ENCODE measurements around the gene WNT5A. TPM values are rescaled to one million over a fixed set of nuclear protein-coding genes. Genes with fewer than 3 reads are reported as not detected.

Gene WNT5A
- total RNA-seq, 2 experiments from 2014 or later, result not detected

GRCh38 chr3:55476515-55476914 is 10.6 kb downstream of the WNT5A start:
- no peak for DNase-seq
- ATAC-seq, result no peak
- no peaks in the 10 kb centered on the region for H3K4me1 Mint-ChIP-seq
- no peak overlapping the region for H3K27ac Mint-ChIP-seq
- ChIA-PET CTCF (interaction anchor here (0.6 kb wide), 1 partner anchor 18 kb away, joined by 3 read pairs; no protein-coding TSS in a partner anchor), POLR2A (no interaction called here)
- intact Hi-C loops (cut with DNase I, micrococcal nuclease), result no loop called here
- peaks cover 30% of the 10 kb centered on the region for H3K27me3 Mint-ChIP-seq
- no peaks in the 10 kb centered on the region for H3K9me3 Mint-ChIP-seq (ENCODE audit: low read depth)
- H3K36me3 Mint-ChIP-seq (ENCODE audit: low read depth), result no peaks in the 10 kb centered on the region
- no peak overlapping the region for H3K4me3 Mint-ChIP-seq

- intact Hi-C loops (cut with DNase I, micrococcal nuclease), result no loop called here
- Mint-ChIP-seq H3K36me3 (ENCODE audit: low read depth) (no peaks in the 10 kb centered on the region), H3K4me1 (no peaks in the 10 kb centered on the region)
Measured at GRCh38 chr3:55474213-55474632, 12.9 kb downstream of the WNT5A start.

GRCh38 chr3:55473788-55474187 is 13.3 kb downstream of the WNT5A start:
- DNase-seq (no peak), ATAC-seq (no peak)
- CTCF ChIA-PET, result no interaction called here
- intact Hi-C loops (cut with DNase I, micrococcal nuclease), result no loop called here
- H3K4me1 Mint-ChIP-seq, result no peaks in the 10 kb centered on the region
- no peak overlapping the region for H3K4me3 Mint-ChIP-seq
- H3K36me3 Mint-ChIP-seq (ENCODE audit: low read depth), result no peaks in the 10 kb centered on the region
- H3K27ac Mint-ChIP-seq, result no peak overlapping the region
- POLR2A ChIA-PET, result interaction anchor here (0.6 kb wide), 1 partner anchor 286 kb away, joined by 3 read pairs; no protein-coding TSS in a partner anchor
- peaks cover 15% of the 10 kb centered on the region for H3K27me3 Mint-ChIP-seq
- no peaks in the 10 kb centered on the region for H3K9me3 Mint-ChIP-seq (ENCODE audit: low read depth)

More at GRCh38 chr3:55474213-55474632, 12.9 kb downstream of the WNT5A start:
- Mint-ChIP-seq H3K27ac (no peak overlapping the region), H3K9me3 (ENCODE audit: low read depth) (no peaks in the 10 kb centered on the region), H3K27me3 (peaks cover 16% of the 10 kb centered on the region), H3K4me3 (no peak overlapping the region)
- ChIA-PET CTCF (no interaction called here), POLR2A (no interaction called here)
- DNase-seq, result no peak
- no peak for ATAC-seq

- no peaks in the 10 kb centered on the region for H3K9me3 Mint-ChIP-seq (ENCODE audit: low read depth)
- ATAC-seq (no peak), DNase-seq (no peak)
- no peak overlapping the region for H3K4me3 Mint-ChIP-seq
- CTCF ChIA-PET, result no interaction called here
- H3K4me1 Mint-ChIP-seq, result no peaks in the 10 kb centered on the region
- peaks cover 9% of the 10 kb centered on the region for H3K27me3 Mint-ChIP-seq
- POLR2A ChIA-PET, result no interaction called here
- intact Hi-C loops (cut with DNase I, micrococcal nuclease), result no loop called here
- no peaks in the 10 kb centered on the region for H3K36me3 Mint-ChIP-seq (ENCODE audit: low read depth)
- H3K27ac Mint-ChIP-seq, result no peak overlapping the region
Measured at GRCh38 chr3:55471522-55472280, 15.4 kb downstream of the WNT5A start.

- ATAC-seq (no peak), DNase-seq (no peak)
- Mint-ChIP-seq H3K27me3 (peaks cover 5% of the 10 kb centered on the region), H3K4me3 (no peak overlapping the region), H3K9me3 (ENCODE audit: low read depth) (no peaks in the 10 kb centered on the region), H3K36me3 (ENCODE audit: low read depth) (no peaks in the 10 kb centered on the region), H3K27ac (no peak overlapping the region), H3K4me1 (no peaks in the 10 kb centered on the region)
- ChIA-PET CTCF (no interaction called here), POLR2A (interaction anchor here (0.6 kb wide), 1 partner anchor 524 kb away, joined by 3 read pairs; no protein-coding TSS in a partner anchor)
- intact Hi-C loops (cut with DNase I, micrococcal nuclease), result no loop called here
Measured at GRCh38 chr3:55471084-55471483, 16.0 kb downstream of the WNT5A start.

GRCh38 chr3:55469957-55470526 is 17.1 kb downstream of the WNT5A start:
- Mint-ChIP-seq H3K4me1 (no peaks in the 10 kb centered on the region), H3K9me3 (ENCODE audit: low read depth) (no peaks in the 10 kb centered on the region), H3K27ac (no peak overlapping the region), H3K36me3 (ENCODE audit: low read depth) (no peaks in the 10 kb centered on the region), H3K4me3 (no peak overlapping the region), H3K27me3 (peaks cover 7% of the 10 kb centered on the region)
- ChIA-PET CTCF (interaction anchor here (0.6 kb wide), 1 partner anchor 608 kb away, joined by 3 read pairs; no protein-coding TSS in a partner anchor), POLR2A (no interaction called here)
- intact Hi-C loops (cut with DNase I, micrococcal nuclease), result no loop called here
- DNase-seq (no peak), ATAC-seq (no peak)

- no peaks in the 10 kb centered on the region for H3K9me3 Mint-ChIP-seq (ENCODE audit: low read depth)
- H3K27ac Mint-ChIP-seq, result no peak overlapping the region
- no peaks in the 10 kb centered on the region for H3K4me1 Mint-ChIP-seq
- peaks cover 4% of the 10 kb centered on the region for H3K27me3 Mint-ChIP-seq
- intact Hi-C loops (cut with DNase I, micrococcal nuclease), result no loop called here
- no peak overlapping the region for H3K4me3 Mint-ChIP-seq
- no peak for ATAC-seq
- ChIA-PET POLR2A (no interaction called here), CTCF (no interaction called here)
- no peaks in the 10 kb centered on the region for H3K36me3 Mint-ChIP-seq (ENCODE audit: low read depth)
- DNase-seq, result no peak
Measured at GRCh38 chr3:55468251-55468650, 18.9 kb downstream of the WNT5A start.

GRCh38 chr3:55467099-55467498 is 20.0 kb downstream of the WNT5A start:
- POLR2A ChIA-PET, result no interaction called here
- H3K4me1 Mint-ChIP-seq, result no peaks in the 10 kb centered on the region
- H3K27me3 Mint-ChIP-seq, result peaks cover 3% of the 10 kb centered on the region
- CTCF ChIA-PET, result no interaction called here
- ATAC-seq (no peak), DNase-seq (no peak)
- H3K9me3 Mint-ChIP-seq (ENCODE audit: low read depth), result peaks cover 2% of the 10 kb centered on the region
- H3K4me3 Mint-ChIP-seq, result no peak overlapping the region
- H3K27ac Mint-ChIP-seq, result no peak overlapping the region
- no peaks in the 10 kb centered on the region for H3K36me3 Mint-ChIP-seq (ENCODE audit: low read depth)
- intact Hi-C loops (cut with DNase I, micrococcal nuclease), result no loop called here

GRCh38 chr3:55466526-55466925 is 20.6 kb downstream of the WNT5A start:
- intact Hi-C loops (cut with DNase I, micrococcal nuclease), result no loop called here
- CTCF ChIA-PET, result no interaction called here
- peaks cover 2% of the 10 kb centered on the region for H3K9me3 Mint-ChIP-seq (ENCODE audit: low read depth)

GRCh38 chr3:55461896-55462295 is 25.2 kb downstream of the WNT5A start:
- Mint-ChIP-seq H3K4me3 (no peak overlapping the region), H3K27ac (no peak overlapping the region), H3K4me1 (no peaks in the 10 kb centered on the region), H3K9me3 (ENCODE audit: low read depth) (peaks cover 7% of the 10 kb centered on the region), H3K27me3 (peaks cover 8% of the 10 kb centered on the region), H3K36me3 (ENCODE audit: low read depth) (no peaks in the 10 kb centered on the region)
- no peak for DNase-seq
- ChIA-PET POLR2A (no interaction called here), CTCF (no interaction called here)
- no peak for ATAC-seq
- intact Hi-C loops (cut with DNase I, micrococcal nuclease), result no loop called here

More at GRCh38 chr3:55466526-55466925, 20.6 kb downstream of the WNT5A start:
- Mint-ChIP-seq H3K4me1 (no peaks in the 10 kb centered on the region), H3K36me3 (ENCODE audit: low read depth) (no peaks in the 10 kb centered on the region), H3K27ac (no peak overlapping the region), H3K4me3 (no peak overlapping the region), H3K27me3 (peaks cover 3% of the 10 kb centered on the region)
- POLR2A ChIA-PET, result no interaction called here
- no peak for DNase-seq
- no peak for ATAC-seq

- ChIA-PET POLR2A (no interaction called here), CTCF (no interaction called here)
- DNase-seq (no peak), ATAC-seq (no peak)
- intact Hi-C loops (cut with DNase I, micrococcal nuclease), result no loop called here
- Mint-ChIP-seq H3K9me3 (ENCODE audit: low read depth) (peaks cover 7% of the 10 kb centered on the region), H3K27ac (no peak overlapping the region), H3K4me3 (no peak overlapping the region), H3K4me1 (no peaks in the 10 kb centered on the region), H3K27me3 (peaks cover 7% of the 10 kb centered on the region), H3K36me3 (ENCODE audit: low read depth) (no peaks in the 10 kb centered on the region)
Measured at GRCh38 chr3:55459838-55460237, 27.3 kb downstream of the WNT5A start.

- no peak for ATAC-seq
- no peaks in the 10 kb centered on the region for H3K36me3 Mint-ChIP-seq (ENCODE audit: low read depth)
Measured at GRCh38 chr3:55458181-55458790, 28.8 kb downstream of the WNT5A start.

More at GRCh38 chr3:55458181-55458790, 28.8 kb downstream of the WNT5A start:
- H3K27me3 Mint-ChIP-seq, result peaks cover 7% of the 10 kb centered on the region
- peaks cover 7% of the 10 kb centered on the region for H3K9me3 Mint-ChIP-seq (ENCODE audit: low read depth)
- ChIA-PET CTCF (interaction anchor here (0.7 kb wide), 1 partner anchor 34 kb away, joined by 3 read pairs; no protein-coding TSS in a partner anchor), POLR2A (no interaction called here)
- intact Hi-C loops (cut with DNase I, micrococcal nuclease), result no loop called here
- DNase-seq, result no peak
- H3K27ac Mint-ChIP-seq, result no peak overlapping the region
- no peak overlapping the region for H3K4me3 Mint-ChIP-seq
- no peaks in the 10 kb centered on the region for H3K4me1 Mint-ChIP-seq
